Smooth muscle cell of the brain vasculature (primary cell): ENCODE measurements around the gene VSNL1.

ENCODE experiments used
- DNase-seq: peaks from one replicate; pipeline ENCODE4 v3.0.0-alpha.2; 2012; ENCODE audit warnings: low read depth, low spot score

Gene VSNL1

DNA sequence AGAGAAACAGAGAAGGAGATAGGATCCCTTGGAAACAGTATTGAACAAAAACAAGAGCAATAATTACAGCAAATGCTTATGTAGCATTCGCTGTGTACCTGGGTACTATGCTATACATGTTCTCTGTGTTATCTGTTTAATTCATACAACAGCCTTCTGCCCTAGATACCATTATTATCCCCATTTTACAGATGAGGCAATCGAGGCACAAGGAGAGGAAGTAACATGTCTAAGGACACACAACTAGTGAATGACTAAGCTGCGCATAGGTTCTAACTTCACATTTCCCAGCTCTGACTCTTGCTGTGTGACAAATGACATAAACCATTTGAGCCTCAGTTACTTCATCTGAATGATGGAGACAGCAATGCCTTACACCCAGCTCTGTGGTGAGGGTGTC is 70.5 kb downstream of the VSNL1 start:
- DNase-seq, result no peak

DNA sequence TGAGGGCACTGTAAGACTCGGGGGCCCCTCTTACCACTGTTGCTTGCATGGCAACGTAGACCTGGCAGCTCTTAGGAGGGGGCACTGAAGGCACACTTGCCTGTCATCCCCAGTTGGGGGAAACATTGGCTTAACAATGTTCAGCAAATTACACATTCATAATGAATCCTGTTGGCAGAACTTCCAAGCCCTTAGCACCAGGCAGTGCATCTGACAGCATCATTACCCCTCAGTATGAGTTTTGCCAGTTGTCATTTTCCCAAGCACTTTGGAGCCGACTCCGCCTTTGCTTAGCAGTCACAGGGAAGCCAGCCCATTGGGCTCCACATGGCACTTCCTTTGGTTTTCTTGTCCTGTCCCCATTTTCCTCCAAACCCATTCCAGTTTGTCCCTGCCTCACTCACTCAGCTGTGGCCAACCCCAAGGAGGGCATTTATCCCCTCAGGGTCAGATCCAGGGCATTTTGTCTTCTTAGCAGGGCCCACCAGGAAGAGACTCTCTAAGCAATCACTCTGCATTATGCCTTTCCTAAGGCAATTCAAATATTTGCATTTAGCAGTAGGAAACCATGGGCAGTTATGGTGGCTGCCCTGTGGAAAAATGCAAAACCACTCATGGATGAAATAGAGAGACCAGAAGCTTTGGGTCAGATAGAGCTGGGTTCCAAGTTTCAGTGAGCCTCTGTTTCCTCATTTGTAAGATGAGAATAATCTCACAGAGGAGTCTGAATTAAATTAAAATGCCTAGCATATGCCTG is 73.9 kb downstream of the VSNL1 start:
- no peak for DNase-seq

DNA sequence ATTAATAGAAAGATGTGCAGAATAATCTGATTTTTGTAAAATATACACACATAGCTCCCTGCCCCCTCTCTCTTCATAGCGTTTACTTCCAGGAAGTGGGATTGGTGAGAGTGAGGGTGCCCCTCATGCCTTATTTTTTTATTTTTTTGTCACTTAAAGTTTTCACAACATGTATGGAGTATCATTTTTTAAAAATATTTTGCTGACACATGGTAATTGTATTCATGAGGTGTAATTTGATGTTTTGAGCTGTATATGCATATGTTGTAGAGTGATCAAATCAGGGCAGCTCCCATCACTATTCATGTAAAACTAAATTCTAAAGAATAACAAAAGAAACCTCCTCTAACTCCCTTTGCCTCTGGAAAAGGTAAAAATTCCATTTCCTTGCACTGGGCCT is 74.7 kb downstream of the VSNL1 start:
- DNase-seq, result no peak

DNA sequence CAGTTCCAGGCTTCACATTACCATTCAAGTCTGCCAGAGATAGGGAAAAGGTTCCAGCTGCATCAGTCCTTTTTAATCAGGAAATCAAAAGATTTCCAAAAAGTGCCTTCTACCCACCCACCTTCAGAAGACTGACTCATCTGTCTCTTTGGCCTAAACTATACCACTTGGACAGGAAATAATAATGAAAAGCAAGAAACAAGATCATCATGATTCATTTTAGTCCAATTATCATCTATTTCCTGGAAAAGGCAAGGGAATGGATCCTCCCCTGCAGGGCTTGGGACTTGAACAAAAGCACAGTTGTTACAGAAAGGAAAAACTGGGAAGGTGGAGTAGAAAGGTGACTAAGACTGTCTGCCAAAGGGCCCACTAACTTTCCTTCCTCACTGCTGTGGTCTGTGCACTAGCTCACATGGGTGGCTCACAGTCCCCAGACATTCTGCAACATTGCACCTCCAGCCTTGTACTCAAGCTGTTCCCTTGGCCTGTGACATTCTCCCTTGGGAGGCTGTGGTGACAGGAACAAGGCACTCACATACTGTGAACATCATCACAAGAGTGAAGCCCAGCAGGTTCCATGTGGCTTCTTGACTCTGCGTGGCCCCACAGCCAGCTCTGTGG is 75.3 kb downstream of the VSNL1 start:
- no peak for DNase-seq

DNA sequence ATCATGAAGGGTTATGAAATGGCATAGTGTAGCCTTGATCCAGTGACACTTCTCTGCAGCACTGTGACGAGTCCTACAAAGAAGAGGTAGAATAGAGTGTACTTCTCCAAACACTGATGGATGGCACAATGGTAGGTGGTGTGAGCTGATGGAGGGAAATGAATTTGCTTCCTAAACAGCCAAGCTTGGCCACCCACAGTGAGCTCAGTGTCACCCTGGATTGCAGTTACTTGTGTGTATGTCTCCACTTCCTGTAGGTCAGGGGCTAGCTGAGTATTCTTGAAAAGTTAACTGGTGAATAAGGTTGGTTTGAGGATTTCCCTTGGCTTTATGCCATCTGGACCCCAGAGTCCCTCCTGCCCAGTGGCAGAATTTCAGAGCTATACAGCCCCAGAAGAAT is 75.9 kb downstream of the VSNL1 start:
- DNase-seq, result no peak

DNA sequence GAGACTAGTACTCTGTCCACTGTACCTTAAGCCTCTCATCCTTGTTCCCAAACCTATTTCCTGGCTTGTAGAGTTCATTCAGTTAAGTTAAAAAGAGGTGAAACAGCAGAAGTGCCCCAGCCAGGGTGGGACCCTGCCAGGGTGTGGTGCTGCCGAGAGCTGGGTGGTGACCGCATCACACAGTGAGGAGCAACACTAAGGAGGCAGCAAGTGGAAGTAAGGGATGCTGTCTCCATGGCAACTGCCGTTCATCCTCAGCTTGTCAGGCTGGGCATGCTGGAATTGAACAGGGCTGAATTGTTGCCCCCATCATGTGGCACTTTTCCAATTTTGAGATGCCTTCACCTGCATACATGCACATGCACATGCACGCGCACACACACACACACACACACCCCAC is 77.0 kb downstream of the VSNL1 start:
- DNase-seq, result no peak

DNA sequence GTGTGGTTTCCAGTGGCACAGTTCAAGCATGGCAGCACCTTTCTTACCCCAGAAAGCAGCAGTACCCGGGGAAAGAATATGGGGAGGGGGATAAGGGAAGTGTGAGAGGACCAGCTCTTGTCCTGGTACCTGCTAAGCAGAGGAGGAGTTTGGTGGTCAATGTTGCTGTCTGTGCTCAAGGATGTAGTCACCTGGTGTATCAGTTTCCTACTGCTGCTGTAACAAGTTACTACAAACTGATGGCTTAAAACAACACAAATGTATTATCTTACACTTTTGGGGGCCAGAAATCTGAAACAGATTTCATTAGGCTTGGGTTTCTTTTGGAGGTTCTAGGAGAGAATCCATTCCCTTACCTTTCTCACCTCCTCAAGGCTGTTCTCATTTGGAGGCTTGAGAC is 77.5 kb downstream of the VSNL1 start:
- DNase-seq, result no peak

DNA sequence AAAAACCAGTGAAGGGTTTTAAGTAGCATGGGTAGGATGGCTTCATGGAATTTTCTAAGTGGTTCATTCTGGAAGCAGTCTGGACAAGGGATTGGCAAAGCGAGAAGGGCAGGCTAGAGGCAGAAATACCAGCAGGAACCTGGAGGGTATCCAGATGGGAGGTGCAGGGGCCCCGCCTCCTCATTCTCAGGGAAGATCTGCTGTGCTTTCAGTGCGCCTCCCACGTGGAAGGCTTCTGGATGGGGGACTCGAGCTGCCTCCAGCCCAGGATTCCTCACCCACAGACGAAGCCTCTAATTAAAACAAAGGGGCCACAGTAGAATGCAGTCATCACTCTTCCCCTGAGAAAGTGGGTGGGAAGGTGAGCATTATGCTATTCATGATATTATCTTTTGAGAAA is 79.8 kb downstream of the VSNL1 start:
- DNase-seq, result no peak

DNA sequence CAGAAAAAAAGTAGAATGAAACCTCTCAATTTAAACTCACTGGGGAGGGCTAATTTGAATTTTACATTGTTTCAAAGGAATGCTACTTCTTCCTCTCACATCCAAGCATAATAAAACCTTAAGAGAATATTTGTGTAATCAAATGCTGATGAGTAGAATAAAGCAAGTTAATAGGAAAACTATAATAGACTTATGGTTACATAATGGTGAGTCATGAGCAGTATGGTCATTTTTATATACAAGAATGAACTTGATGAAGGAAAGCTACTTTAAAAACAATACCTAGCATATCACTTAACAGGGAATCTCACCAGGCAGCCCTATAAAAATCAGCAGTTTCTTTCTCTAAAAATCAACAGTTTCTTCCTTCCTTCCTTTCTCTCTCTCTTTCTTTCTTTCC is 80.3 kb downstream of the VSNL1 start:
- DNase-seq, result no peak

DNA sequence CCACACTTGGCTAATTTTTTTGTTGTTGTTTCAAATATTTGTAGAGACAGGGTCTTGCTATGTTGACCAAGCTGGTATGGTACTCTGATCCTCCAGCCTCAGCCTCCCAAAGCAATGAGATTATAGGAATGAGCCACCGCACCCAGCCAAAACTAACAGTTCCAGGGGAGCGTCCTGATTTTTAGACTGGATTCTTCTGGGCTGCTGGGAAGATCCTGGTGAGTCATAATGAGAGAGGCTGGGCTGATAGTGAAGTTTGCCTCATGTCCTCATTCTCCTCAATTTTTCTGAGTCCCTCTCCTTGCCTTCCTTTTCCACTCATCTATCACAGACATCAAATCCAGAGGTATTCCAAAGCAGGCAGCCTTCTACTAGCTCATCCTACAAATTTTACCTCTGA is 81.3 kb downstream of the VSNL1 start:
- DNase-seq, result no peak

DNA sequence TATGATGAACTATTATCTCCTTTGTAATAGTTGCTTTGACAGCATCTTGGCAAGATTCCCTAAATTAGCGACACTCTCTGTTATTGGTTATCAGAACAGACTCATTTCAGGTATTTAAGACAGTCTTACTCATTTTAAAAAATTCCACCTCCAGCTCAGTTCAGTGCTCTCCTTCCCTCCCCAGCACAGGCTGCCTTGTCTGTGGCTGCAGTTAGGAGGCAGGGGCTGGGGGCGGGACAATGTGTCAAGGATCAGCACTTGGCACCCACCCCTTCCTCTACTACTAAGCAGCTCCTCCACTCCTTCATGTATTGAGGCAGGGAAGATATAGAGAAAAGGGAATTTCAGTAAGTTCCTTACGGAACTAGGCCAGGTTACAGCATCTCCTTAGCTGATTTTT is 85.0 kb downstream of the VSNL1 start:
- DNase-seq, result no peak

DNA sequence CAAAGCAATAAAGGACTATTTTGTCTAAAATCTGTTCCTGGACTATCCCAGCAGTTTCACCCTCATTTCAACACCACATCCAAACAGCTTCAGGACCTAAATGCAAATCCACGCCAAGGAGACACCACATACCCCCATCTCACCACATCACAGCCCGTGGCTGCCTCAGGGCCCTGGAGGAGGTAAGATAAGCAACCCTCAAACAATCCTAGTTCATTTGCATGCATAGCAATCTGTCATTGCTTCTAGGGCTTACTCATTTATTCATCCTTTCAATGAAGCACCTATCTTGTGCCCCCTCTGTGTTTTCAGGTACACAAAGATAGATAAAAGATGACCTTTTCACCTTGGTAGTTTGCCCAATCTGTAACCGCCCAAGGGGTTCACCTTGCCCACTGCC is 86.5 kb downstream of the VSNL1 start:
- no peak for DNase-seq

DNA sequence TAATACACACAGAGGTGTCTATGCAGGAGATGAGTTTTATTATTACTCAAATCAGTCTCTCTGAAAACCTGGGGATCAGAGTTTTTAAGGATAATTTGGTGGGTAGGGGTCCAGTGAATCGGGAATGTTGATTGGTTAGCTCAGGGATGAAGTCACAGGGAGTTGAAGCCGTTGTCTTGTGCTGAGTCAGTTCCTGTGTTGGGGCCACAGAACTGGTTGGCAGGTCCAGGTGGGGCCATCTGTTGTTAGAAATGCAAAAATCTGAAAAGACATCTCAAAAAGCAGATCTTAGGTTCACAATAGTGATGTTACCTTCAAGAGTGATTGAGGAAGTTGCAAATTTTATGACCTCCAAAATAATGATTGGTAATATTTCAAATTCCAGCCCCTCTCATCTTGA is 86.9 kb downstream of the VSNL1 start:
- no peak for DNase-seq

DNA sequence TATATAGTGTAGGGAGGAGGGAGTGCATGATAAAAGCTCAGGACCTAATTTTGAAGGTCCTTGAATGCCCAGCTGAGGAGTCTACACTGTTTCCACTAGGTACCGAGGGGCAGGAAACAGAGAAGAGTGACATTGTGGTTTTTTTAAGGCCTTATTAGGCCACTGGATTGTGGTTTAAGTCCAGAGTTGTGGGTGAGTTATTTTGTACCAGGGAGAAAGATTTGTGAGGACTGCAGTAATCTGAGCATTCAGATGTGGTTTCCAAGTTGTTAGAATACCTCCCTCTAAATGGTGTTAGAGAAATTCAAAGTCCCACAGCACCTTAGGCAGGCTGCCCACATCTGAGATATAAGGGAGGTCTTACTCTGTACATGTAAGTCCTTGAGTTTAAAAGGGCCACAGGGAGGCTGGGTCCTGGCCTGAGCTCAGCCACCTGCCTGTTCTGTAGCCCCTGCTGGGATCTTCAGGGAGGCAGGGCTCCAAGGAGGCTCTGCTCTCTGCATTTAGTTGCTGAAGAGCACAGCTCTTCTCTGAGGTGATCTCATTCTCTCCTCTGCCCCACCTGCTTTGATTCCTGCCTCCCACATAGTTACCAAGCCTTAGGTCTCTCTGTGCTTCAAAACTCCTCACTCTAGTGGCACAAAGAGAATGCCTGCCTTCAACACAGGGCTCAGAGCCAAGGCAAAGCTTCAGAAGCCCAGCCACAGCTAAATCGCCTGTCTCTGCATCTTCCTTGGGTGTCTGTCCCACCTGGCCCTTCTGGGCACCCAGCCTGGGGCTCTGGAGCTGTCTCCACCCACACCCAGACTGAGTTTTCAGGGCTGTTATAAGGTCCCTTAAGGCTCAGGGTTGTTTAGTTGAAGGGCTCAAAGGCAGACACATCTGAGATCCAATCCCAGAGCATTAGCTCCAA is 88.1 kb downstream of the VSNL1 start:
- DNase-seq, result no peak

DNA sequence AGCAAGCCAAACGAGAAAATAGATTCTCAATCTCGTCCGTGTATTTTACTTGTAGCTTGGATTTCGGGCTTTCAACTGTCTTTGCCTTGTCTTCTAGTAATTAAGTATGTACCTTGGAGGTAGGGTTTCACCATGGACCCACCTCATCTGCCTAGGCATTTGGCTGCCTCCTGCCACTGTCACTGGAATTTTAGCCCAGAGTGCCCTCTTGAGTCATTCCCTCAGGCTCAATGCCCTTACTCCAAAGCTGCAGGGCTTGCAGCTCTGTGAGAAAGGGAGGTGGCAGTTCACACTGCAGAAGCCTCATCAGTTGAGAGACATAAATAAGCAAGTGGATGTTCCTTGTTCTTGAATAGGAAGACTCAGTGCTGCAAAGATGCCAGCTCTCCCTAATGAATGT is 89.6 kb downstream of the VSNL1 start:
- no peak for DNase-seq

DNA sequence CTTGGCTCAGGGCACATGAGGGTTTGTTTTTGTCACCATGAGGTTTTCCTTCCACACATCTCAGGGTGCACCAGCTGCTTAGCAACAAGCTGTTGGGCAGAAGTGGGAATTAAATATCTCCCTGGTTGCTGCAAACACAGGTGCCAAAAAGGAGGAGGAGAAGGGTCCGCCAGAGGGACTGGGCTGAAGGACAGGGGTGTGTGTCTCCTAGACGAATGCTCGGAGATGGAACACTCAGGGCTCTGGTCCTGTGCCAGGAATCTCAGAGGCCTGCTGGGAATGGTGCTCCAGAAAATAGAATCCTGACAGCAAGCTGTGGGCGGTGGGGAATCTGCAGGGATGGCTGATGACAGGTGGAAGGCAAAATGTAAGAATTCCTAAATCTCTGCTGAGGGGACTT is 94.5 kb downstream of the VSNL1 start:
- DNase-seq, result no peak

DNA sequence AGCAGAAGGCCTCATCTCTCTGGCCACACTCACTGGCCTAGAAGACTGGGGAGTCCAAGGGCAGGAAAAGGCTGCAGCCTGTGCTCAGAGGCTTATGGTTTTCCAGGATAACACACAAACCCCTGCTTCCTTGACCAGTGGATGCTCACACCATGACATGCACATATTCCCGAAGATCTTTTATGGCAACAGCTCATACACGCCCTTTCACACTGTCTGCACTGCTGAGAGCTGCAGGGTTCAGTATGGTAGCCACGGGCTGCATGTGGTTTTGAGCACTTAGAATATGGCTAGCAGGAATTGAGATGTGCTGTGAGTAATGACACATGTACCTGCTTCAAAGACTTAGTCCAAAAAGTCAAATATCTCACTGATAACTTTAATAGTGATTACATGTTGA is 95.8 kb downstream of the VSNL1 start:
- DNase-seq, result no peak

DNA sequence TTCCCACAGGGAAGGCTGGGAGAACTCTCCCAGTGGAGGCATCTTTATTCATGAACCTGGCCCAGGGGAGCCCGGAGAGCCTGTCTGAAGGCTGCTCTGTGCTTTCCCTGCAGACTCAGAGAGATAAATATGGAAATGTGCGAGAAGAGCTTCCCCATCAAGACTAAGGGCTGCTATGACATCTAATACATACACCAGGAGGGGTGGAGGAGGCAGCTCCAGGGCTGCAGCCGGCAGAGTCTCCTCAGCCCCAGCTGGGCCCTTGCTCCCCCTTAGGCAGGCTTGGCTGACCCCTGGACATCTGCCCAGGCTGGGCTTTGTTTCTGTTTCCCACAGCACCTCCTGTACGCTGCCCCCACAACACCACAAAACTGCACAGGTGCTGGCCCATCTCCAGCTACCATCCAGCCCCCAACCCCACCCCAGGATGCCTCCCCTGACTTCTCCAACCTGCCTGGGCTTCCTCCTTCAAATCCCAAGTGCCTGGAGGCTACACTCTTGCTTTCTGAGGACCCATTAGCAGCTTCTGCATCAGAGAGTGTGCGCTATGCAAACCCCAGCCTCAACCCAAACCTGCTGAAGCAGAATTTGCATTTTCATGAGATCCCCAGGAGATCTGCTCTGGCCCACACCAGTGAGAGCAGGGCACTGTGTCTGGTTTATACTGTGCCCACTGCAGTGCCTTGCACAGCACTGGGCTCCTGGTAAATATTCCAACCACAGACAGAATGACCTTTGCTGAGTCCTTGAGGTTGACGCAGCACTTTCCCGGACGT is 96.8 kb downstream of the VSNL1 start:
- DNase-seq, result no peak

DNA sequence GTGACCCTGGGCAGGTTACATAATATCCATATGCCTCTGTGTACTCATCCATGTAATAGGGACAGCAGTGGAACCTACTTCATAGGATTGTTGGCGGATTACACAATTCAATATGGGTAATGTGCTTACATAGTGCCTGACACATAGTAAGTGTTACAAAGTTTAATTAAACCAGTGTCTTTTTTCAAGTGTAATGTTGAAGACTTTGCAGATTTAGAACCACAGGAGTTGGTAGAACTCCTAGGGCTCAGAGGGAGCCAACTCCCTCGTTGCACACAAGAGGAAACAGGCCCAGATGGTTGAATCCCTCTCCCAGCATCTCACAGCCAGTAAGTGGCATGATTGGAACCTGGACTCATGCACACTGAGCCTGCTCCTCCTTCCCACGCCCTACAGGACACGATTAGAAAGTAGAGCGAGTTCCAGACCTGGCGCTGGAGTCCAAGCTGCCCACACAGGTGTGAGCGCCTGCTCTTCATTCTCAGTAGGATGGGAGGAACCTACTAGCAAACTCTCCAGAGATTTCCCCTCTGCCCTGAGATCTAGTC is 97.8 kb downstream of the VSNL1 start:
- DNase-seq, result no peak

DNA sequence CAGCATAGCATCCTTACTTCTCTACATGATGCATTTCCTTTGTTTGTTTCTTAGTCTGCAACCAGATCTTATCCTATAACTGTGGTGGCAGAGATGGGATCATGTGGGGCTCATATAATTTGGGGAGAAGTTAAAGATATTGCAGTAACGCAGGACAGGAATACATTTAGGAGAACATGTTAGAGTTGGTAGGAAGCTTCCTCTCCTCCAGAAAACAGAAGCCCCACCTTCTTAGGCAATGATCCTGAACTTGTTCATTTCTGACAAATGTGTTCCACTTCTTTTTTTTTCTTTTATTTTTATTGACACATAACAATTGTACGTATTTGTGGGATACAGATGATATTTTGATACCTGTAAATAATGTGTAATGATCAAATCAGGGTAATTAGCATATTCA is 99.9 kb downstream of the VSNL1 start:
- no peak for DNase-seq

DNA sequence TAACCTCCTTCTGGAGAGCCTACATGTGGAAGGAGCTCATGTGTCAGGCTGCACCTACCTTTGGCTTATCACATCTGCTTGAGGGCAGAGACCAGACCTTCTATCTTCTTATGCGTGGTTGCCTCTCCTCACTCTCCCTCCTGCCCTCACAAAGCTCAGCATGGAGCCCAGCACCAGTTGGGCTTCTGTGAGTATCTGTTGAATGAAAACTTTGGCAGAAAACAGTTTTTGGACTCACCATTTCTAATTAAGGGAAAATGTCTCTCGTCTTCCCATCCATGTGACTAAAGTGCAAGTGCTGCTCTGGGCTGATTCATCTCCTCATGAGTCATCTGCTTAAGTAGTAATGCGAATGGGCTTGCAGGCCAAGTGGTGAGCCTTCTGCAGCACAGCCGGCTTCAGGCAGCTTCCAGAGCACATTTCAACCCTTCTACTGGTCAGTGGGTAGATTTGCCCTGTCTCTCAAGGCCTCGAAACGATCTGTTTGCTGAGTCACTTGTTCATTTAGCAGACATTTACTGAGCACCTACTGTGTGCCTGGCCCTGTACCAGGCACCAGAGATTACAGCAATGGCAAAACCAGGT is 102.6 kb downstream of the VSNL1 start:
- DNase-seq, result peak; percentile 54
